HFF-Myc (cell line): ENCODE data around the gene SP4.

Source experiments
- DNase-seq: peaks from one replicate; pipeline ENCODE4 v3.0.0-alpha.2; 2011; ENCODE audit warnings: low read depth; ENCODE audit errors: extremely low read depth
- H3K4me3 ChIP-seq: replicated peaks from 2 replicates; pipeline ENCODE4 v1.5.1; 2011; ENCODE audit warnings: low read depth, mild to moderate bottlenecking, control low read depth, low read length
- CTCF ChIP-seq: IDR thresholded peaks from 2 replicates; pipeline ENCODE4 v1.5.1; 2012; ENCODE audit warnings: mild to moderate bottlenecking, low read depth, low read length, control low read depth; ENCODE audit errors: missing control alignments

The SP4 gene

GRCh38 chr7:21486511-21486910, 58.6 kb downstream of the SP4 start:
- no peak for TF ChIP-seq CTCF
- no peak overlapping the region for H3K4me3 ChIP-seq
- DNase-seq, result no peak

- no peak for DNase-seq
- TF ChIP-seq CTCF, result no peak
- no peak overlapping the region for H3K4me3 ChIP-seq
Measured at GRCh38 chr7:21495731-21496130, 67.8 kb downstream of the SP4 start.

- peak; percentile 2 for DNase-seq
Measured at GRCh38 chr7:21497072-21497471, 69.2 kb downstream of the SP4 start.

GRCh38 chr7:21500117-21500832, 72.4 kb downstream of the SP4 start:
- DNase-seq, result no peak
- H3K4me3 ChIP-seq, result no peak overlapping the region
- no peak for TF ChIP-seq CTCF

More at GRCh38 chr7:21497072-21497471, 69.2 kb downstream of the SP4 start:
- TF ChIP-seq CTCF, result peak; percentile 37
- no peak overlapping the region for H3K4me3 ChIP-seq

GRCh38 chr7:21504021-21504420, 76.1 kb downstream of the SP4 start:
- H3K4me3 ChIP-seq, result no peak overlapping the region
- TF ChIP-seq CTCF, result no peak
- no peak for DNase-seq

GRCh38 chr7:21507627-21508343, 79.9 kb downstream of the SP4 start:
- peak; percentile 19 for DNase-seq
- TF ChIP-seq CTCF, result peak; percentile 82
- no peak overlapping the region for H3K4me3 ChIP-seq
